T-helper 1 cell treated with Interleukin-12 subunit alpha and Interleukin-12 subunit beta and Interleukin-4 antibody, amounts not matched to agents 30 μg/mL and 1 μg/mL, for 36 hours (primary cell): ENCODE measurements around the gene WDR7.

Experiments used
- H3K27ac Mint-ChIP-seq: one replicate; pipeline ENCODE4 v1.8.0; 2021; ENCODE audit warnings: mild to moderate bottlenecking, mixed read lengths
- H3K27me3 Mint-ChIP-seq: one replicate; pipeline ENCODE4 v1.8.0; 2021; ENCODE audit warnings: low read depth, mixed read lengths
- H3K36me3 Mint-ChIP-seq: one replicate; pipeline ENCODE4 v1.8.0; 2021; ENCODE audit warnings: low read depth, mixed read lengths
- H3K4me1 Mint-ChIP-seq: one replicate; pipeline ENCODE4 v1.8.0; 2021; ENCODE audit warnings: low read depth, mixed read lengths
- H3K4me3 Mint-ChIP-seq: one replicate; pipeline ENCODE4 v1.8.0; 2021; ENCODE audit warnings: mild to moderate bottlenecking, moderate library complexity, mixed read lengths
- H3K9me3 Mint-ChIP-seq: one replicate; pipeline ENCODE4 v1.8.0; 2021; ENCODE audit warnings: mixed read lengths

Gene WDR7

GRCh38 chr18:56723068-56723467 is 71.9 kb downstream of the WDR7 start:
- H3K4me1 Mint-ChIP-seq, result no peaks in the 10 kb centered on the region
- H3K36me3 Mint-ChIP-seq, result peaks cover 21% of the 10 kb centered on the region
- no peak overlapping the region for H3K4me3 Mint-ChIP-seq
- no peak overlapping the region for H3K27ac Mint-ChIP-seq
- H3K9me3 Mint-ChIP-seq, result peaks cover 4% of the 10 kb centered on the region
- H3K27me3 Mint-ChIP-seq, result no peaks in the 10 kb centered on the region

- Mint-ChIP-seq H3K4me1 (no peaks in the 10 kb centered on the region), H3K27ac (no peak overlapping the region), H3K4me3 (no peak overlapping the region), H3K9me3 (peaks cover 4% of the 10 kb centered on the region), H3K36me3 (peaks cover 26% of the 10 kb centered on the region), H3K27me3 (no peaks in the 10 kb centered on the region)
These were observed 72.5 kb downstream of the WDR7 start for GRCh38 chr18:56723706-56724105.

- Mint-ChIP-seq H3K27ac (no peak overlapping the region), H3K4me1 (no peaks in the 10 kb centered on the region), H3K36me3 (peaks cover 34% of the 10 kb centered on the region), H3K9me3 (peaks cover 4% of the 10 kb centered on the region), H3K4me3 (no peak overlapping the region), H3K27me3 (no peaks in the 10 kb centered on the region)
These were observed 75.7 kb downstream of the WDR7 start for GRCh38 chr18:56726906-56727305.

- Mint-ChIP-seq H3K27ac (no peak overlapping the region), H3K9me3 (peaks cover 4% of the 10 kb centered on the region), H3K27me3 (no peaks in the 10 kb centered on the region), H3K4me3 (no peak overlapping the region), H3K36me3 (peaks cover 31% of the 10 kb centered on the region), H3K4me1 (no peaks in the 10 kb centered on the region)
These were observed 76.2 kb downstream of the WDR7 start for GRCh38 chr18:56727399-56727798.

GRCh38 chr18:56728741-56729140 is 77.6 kb downstream of the WDR7 start:
- peak overlapping the region; percentile 17 for H3K27ac Mint-ChIP-seq
- H3K4me1 Mint-ChIP-seq, result no peaks in the 10 kb centered on the region
- H3K9me3 Mint-ChIP-seq, result peaks cover 4% of the 10 kb centered on the region
- H3K27me3 Mint-ChIP-seq, result no peaks in the 10 kb centered on the region
- no peak overlapping the region for H3K4me3 Mint-ChIP-seq
- H3K36me3 Mint-ChIP-seq, result peaks cover 28% of the 10 kb centered on the region

- Mint-ChIP-seq H3K36me3 (peaks cover 7% of the 10 kb centered on the region), H3K27me3 (no peaks in the 10 kb centered on the region), H3K4me1 (peaks cover 2% of the 10 kb centered on the region), H3K27ac (no peak overlapping the region), H3K9me3 (no peaks in the 10 kb centered on the region), H3K4me3 (no peak overlapping the region)
These were observed 87.0 kb downstream of the WDR7 start for GRCh38 chr18:56738184-56738583.

- H3K4me1 Mint-ChIP-seq, result peaks cover 2% of the 10 kb centered on the region
- no peaks in the 10 kb centered on the region for H3K9me3 Mint-ChIP-seq
- no peak overlapping the region for H3K4me3 Mint-ChIP-seq
- peaks cover 5% of the 10 kb centered on the region for H3K36me3 Mint-ChIP-seq
- no peak overlapping the region for H3K27ac Mint-ChIP-seq
- no peaks in the 10 kb centered on the region for H3K27me3 Mint-ChIP-seq
These were observed 88.6 kb downstream of the WDR7 start for GRCh38 chr18:56739731-56740130.

GRCh38 chr18:56740645-56741044 is 89.5 kb downstream of the WDR7 start:
- H3K4me1 Mint-ChIP-seq, result peaks cover 2% of the 10 kb centered on the region
- no peak overlapping the region for H3K27ac Mint-ChIP-seq
- no peak overlapping the region for H3K4me3 Mint-ChIP-seq
- peaks cover 3% of the 10 kb centered on the region for H3K36me3 Mint-ChIP-seq
- H3K9me3 Mint-ChIP-seq, result no peaks in the 10 kb centered on the region
- no peaks in the 10 kb centered on the region for H3K27me3 Mint-ChIP-seq

- H3K27ac Mint-ChIP-seq, result no peak overlapping the region
- no peaks in the 10 kb centered on the region for H3K9me3 Mint-ChIP-seq
- H3K27me3 Mint-ChIP-seq, result no peaks in the 10 kb centered on the region
- H3K4me3 Mint-ChIP-seq, result no peak overlapping the region
- peaks cover under 1% of the 10 kb centered on the region for H3K36me3 Mint-ChIP-seq
- H3K4me1 Mint-ChIP-seq, result peaks cover 5% of the 10 kb centered on the region
These were observed 90.5 kb downstream of the WDR7 start for GRCh38 chr18:56741685-56742084.

GRCh38 chr18:56743115-56743514 is 92.0 kb downstream of the WDR7 start:
- Mint-ChIP-seq H3K9me3 (no peaks in the 10 kb centered on the region), H3K4me3 (no peak overlapping the region), H3K36me3 (no peaks in the 10 kb centered on the region), H3K27me3 (no peaks in the 10 kb centered on the region), H3K27ac (no peak overlapping the region), H3K4me1 (peaks cover 18% of the 10 kb centered on the region)

- Mint-ChIP-seq H3K4me1 (peaks cover 18% of the 10 kb centered on the region), H3K27me3 (no peaks in the 10 kb centered on the region), H3K9me3 (no peaks in the 10 kb centered on the region), H3K36me3 (no peaks in the 10 kb centered on the region), H3K4me3 (no peak overlapping the region), H3K27ac (peak overlapping the region; percentile 1)
These were observed 96.0 kb downstream of the WDR7 start for GRCh38 chr18:56747032-56747658.

- no peak overlapping the region for H3K27ac Mint-ChIP-seq
- peaks cover 18% of the 10 kb centered on the region for H3K4me1 Mint-ChIP-seq
- H3K36me3 Mint-ChIP-seq, result no peaks in the 10 kb centered on the region
- no peak overlapping the region for H3K4me3 Mint-ChIP-seq
- H3K9me3 Mint-ChIP-seq, result no peaks in the 10 kb centered on the region
- no peaks in the 10 kb centered on the region for H3K27me3 Mint-ChIP-seq
These were observed 96.7 kb downstream of the WDR7 start for GRCh38 chr18:56747857-56748256.

GRCh38 chr18:56748698-56749268 is 97.6 kb downstream of the WDR7 start:
- H3K9me3 Mint-ChIP-seq, result no peaks in the 10 kb centered on the region
- H3K4me3 Mint-ChIP-seq, result no peak overlapping the region
- peaks cover 18% of the 10 kb centered on the region for H3K4me1 Mint-ChIP-seq
- no peak overlapping the region for H3K27ac Mint-ChIP-seq
- H3K36me3 Mint-ChIP-seq, result no peaks in the 10 kb centered on the region
- no peaks in the 10 kb centered on the region for H3K27me3 Mint-ChIP-seq

GRCh38 chr18:56756966-56757365 is 105.8 kb downstream of the WDR7 start:
- no peak overlapping the region for H3K4me3 Mint-ChIP-seq
- no peaks in the 10 kb centered on the region for H3K9me3 Mint-ChIP-seq
- no peaks in the 10 kb centered on the region for H3K27me3 Mint-ChIP-seq
- H3K27ac Mint-ChIP-seq, result no peak overlapping the region
- no peaks in the 10 kb centered on the region for H3K4me1 Mint-ChIP-seq
- peaks cover 2% of the 10 kb centered on the region for H3K36me3 Mint-ChIP-seq

- no peaks in the 10 kb centered on the region for H3K4me1 Mint-ChIP-seq
- H3K27ac Mint-ChIP-seq, result no peak overlapping the region
- no peak overlapping the region for H3K4me3 Mint-ChIP-seq
- no peaks in the 10 kb centered on the region for H3K27me3 Mint-ChIP-seq
- peaks cover 4% of the 10 kb centered on the region for H3K36me3 Mint-ChIP-seq
- H3K9me3 Mint-ChIP-seq, result no peaks in the 10 kb centered on the region
These were observed 118.9 kb downstream of the WDR7 start for GRCh38 chr18:56770097-56770496.
